Gastroesophageal sphincter (tissue), 3 donors: Measurements from ENCODE around the gene TMEM169.

Experiments
- CTCF ChIP-seq, 4 experiments: fragments of 200-600 bp in 2 of 4; fragments of 450-650 bp in 2 of 4; sonication (generic) in 1 of 4; IDR thresholded peaks; one replicate each; pipeline ENCODE4 v1.5.1; 2017 to 2019; ENCODE audit warnings: antibody characterized with exemption in 4 of 4, mild to moderate bottlenecking in 2 of 4, moderate library complexity in 2 of 4
- EP300 ChIP-seq: sonication (generic); formaldehyde crosslinking; IDR thresholded peaks from one replicate; pipeline ENCODE4 v1.6.1; 2017; ENCODE audit warnings: antibody characterized with exemption, mild to moderate bottlenecking
- POLR2A ChIP-seq, 2 donors: fragments of 450-650 bp; IDR thresholded peaks; one replicate each; pipeline ENCODE4 v1.6.1; 2017; ENCODE audit warnings: antibody characterized with exemption in 2 of 2, mild to moderate bottlenecking in 2 of 2, moderate library complexity in 1 of 2
- POLR2AphosphoS5 ChIP-seq: sonication (generic); formaldehyde crosslinking; IDR thresholded peaks from one replicate; pipeline ENCODE4 v1.6.1; 2017; ENCODE audit warnings: antibody characterized with exemption

DNA sequence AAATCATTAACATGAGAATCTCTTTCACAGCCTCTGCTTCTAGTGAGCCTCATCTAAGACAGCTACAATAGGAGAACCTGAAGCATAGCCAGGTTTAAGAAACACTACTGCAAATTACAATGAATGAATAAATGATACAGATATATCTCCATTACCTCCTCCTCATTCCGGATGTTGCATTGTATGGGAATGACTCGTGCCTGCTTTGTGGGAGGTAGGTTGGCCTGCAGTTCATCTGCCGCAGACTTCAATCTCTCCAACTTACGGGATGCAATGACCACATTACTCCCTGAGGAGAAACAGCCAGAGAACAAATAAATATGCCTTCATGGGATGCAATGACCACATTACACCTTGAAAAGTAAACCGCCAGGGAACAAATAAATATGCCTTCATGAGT, 15.5 kb upstream of the TMEM169 start:
- no peak for TF ChIP-seq CTCF (IDR thresholded peaks at IDR 0.05)
- TF ChIP-seq EP300: no peak
- no peak for TF ChIP-seq POLR2A (IDR thresholded peaks at IDR 0.05)
- TF ChIP-seq POLR2AphosphoS5: no peak
